ENCODE data around the gene SMIM24.
"Not testable (repeated sequence)": the region's sequence is repeated elsewhere in the genome, so short reads cannot be mapped to it uniquely, and the experiment has no call there.

Gene SMIM24

DNA sequence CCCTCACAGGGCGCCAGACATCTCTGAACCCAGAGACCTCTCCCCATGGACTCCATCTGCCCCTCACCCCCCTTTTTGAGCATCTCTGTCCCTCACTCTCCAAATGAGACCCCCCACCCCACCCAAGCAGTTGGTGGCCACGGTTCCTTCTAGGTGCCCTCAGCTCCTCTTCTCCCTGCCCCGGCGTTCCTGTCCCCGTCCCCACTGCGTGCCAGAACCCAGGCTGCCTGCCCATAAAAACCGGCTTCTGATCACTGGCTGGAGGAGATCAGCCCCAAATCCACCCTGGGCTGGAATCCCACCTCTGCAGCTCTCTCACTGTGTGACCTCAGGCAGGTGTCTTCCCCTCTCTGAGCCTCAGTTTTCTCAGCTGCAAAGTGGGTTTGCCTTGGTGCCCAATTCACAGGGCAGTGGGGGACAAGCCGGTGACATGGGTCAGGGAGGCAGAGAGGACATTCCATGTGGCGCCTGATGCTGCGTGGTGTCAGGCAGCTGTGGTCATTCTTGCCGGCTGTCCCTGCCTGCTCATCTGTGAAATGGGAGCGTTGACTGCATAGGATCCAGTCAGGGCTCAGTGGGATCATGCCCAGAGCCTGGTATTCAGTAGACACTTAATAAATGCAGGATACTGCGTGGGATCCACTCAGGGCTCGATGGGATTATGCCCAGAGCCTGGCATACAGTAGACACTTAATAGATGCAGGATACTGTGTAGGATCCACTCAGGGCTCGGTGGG is 25.5 kb downstream of the SMIM24 start:
- no peak for DNase-seq

DNA sequence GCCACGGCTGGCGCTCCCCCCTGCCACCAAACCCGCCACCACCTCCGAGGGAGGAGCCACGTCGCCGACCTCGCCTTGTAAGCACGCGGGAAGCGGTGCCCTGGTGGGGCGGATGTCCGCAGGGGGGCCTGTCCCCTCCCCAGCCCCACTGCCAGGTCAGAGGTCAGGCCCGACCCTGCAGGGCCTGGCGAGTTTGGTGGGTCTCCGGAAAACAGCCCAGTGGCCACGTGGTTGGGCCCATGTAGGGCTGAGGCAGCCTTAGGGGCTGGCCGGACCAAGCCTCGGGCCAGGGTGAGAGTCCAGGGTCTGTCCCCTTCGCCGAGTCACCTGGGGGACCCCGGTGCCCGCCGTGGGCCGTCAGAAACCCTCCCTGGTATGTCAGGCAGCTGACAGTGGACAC is 26.5 kb downstream of the SMIM24 start:
- DNase-seq, result no peak

DNA sequence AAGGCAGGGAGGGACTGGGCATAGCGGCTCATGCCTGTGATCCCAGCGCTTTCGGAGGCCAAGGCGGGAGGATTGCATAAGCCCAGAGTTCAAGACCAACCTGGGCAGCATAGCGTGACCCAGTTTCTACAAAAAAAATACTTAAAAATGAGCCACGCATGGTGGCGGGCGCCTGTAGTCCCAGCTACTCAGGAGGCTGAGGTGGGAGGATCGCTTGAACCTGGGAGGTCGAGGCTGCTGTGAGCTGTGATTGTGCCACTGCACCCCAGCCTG is 27.4 kb downstream of the SMIM24 start:
- DNase-seq, result not testable (repeated sequence)

DNA sequence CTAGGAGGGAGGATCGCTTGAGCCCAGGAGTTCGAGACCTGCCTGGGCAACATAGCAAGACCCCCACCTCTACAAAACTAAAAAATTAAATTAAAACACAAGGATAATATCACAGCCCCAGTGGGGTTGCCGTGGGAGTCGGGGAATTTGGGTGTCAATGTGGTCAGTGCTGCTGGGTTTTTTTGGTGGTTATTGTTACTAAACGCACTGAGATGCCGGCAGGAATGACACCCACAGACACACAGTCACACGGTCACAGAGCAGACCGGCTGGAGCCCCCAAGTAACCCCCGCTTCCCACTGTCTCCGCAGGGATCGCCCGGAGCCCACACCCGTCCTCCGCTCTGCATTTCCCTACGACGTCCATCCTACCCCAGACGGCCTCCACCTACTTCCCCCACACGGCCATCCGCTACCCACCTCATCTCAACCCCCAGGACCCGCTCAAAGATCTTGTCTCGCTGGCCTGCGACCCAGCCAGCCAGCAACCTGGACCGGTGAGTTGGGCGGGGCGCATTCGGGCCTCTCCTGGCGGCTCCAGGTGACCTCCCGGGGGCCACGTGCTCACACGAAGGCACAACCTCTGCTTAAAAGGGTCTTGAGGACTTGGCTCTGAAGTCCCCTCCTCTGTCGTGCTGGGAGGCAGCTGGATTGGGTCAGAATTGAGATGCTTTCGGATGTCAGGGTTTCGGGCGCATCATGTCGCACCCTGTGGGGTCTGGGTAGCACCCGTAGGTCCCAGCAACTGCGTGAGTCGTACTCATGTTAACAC is 28.0 kb downstream of the SMIM24 start:
- DNase-seq, result no peak

DNA sequence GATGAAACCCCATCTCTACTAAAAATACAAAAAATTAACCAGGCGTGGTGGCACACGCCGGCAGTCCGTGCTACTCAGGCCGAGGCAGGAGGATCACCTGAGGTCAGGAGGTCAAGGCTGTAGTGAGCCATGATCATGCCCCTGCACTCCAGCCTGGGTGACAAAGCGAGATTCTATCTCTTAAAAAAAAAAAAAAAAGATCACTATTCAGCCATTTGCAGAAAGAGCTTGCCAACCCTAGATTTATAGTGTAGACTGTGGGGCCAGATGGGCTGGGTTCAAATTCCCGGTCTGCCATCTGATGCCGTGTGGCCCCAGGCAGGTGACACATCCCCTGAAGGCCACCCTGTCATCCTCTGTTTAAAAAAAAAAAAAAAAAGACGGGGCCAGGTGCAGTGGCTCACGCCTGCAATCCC is 28.9 kb downstream of the SMIM24 start:
- DNase-seq, result no peak

DNA sequence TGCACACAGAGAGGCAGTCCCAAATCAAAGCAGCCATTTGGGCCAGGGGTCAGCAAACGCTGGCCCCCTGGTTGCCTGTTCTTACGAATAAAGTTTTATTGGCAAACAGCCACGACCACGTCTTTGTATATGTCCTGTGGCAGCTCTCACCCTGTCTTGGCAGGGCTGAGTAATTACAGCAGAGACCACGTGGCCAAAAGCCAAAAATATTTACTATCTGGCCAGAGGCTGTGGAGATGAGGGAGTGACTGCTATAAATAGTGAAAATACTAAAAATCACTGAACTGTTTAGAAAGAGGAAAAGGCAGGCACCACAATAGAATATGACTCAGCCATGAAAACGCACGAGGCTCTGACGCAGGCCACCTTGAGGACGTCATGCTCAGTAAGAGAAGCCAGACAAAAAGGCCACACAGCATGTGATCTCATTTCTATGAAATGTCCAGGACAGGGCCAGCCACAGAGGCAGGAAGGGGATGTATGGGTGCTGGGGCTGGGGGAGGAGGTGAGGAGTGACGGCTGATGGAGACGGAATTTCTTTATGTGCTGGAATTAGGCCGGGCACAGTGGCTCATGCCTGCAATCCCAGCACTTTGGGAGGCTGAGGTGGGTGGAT is 29.4 kb downstream of the SMIM24 start:
- peak; percentile 95 to 97 for DNase-seq

DNA sequence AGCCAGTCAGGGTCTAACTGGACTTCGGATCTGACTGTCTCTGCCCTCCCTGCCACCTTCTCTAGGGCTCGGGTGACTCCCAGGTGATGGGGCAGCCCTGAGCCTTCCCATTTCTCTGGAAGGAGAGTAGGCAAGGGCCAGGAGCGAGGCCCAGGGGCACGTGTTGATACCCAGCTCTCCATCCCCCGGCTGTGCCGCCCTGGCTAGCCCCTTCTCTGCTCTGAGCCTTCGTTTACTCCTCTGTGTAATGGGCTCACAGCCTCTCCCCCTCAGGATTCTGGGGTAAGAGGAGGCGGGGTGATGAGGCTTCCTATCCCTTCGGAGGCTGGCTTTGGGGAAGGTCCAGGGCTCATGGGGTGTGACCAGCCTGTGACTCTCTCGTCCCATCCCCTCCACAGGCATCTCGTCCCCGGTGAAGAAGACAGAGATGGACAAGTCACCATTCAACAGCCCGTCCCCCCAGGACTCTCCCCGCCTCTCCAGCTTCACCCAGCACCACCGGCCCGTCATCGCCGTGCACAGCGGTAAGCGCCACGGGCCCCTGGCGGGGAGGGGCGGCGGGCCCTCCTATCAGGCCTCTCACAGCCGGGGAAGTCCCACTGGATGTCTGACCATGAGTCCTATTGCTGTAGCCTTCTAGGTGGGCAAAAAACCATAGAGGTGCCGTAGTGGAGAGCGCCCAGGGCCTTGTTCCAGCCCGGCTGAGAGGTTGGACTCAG is 31.6 kb downstream of the SMIM24 start:
- no peak for DNase-seq

DNA sequence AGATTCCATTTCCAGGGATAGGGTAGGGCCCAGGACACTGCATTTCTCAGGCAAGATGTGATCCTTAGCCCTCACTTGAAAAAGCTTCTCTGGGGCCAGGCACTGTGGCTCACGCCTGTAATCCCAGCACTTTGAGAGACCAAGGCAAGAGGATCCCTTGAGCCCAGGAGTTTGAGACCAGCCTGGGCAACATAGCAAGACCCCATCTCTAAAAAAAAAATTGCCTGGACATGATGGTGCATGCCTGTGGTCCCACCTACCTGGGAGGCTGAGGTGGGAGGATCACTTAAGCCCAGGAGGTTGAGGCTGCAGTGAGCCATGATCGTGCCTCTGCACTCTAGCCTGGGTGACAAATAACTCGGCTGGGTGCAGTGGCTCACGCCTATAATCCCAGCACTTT is 33.7 kb downstream of the SMIM24 start:
- not testable (repeated sequence) for DNase-seq

DNA sequence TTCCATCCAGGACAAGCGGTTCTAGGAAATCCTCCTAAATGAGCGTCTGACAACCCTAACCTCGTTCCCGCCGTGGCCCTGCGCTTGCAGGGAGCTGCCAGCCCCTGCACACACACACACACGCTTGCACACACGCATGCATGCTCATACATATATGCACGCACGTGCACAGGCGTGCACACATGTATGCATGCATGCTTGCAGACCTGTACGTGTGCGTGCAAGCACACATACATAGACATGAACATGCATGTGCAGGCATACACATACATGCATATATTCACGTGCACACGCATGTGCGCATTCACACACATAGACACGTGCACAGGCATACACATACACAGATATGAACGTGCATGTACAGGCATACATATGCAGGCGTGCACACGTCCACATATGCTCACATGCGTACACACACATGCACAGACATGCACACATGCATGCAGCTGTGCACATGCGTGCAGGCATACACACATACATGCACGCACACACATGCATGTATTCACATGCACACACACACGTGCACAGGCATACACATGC is 35.6 kb downstream of the SMIM24 start:
- DNase-seq, result no peak

DNA sequence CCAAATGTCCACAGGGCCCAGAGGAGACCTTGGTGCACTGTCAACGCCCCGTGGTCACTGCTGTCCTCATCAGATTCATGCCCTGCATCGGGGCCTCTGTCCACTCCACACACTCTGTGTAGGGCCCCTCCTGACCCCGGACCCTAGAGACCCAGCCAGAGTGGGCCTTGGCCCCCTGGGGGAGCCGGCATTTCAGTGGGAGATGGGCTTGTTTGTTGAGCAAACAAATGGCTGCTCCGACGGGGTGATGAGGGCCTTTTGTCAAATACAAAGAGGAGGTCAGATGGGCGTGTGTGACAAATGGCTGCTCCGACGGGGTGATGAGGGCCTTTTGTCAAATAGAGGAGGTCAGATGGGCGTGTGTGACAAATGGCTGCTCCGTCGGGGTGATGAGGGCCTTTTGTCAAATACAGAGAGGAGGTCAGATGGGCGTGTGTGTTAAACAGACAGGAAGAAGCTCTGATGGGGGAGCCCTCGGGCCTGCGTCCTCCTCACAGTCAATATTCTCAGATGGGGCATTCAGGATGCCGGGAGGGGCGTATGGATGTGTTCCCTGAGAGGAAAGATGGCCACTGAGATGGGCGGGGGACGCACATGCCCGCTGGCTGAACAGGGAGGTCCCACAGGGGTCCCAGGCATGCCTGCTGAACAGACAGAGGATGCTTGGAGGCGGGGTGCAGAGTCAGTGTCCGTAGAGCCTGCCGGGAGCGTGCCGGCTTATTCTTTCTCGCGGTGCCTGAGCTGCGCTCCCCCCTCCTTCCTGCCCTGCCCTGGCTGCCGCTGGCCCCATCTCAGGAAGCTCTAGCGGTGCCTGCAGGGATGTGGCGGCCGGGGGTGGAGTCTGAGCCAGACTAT is 36.3 kb downstream of the SMIM24 start:
- no peak for DNase-seq

DNA sequence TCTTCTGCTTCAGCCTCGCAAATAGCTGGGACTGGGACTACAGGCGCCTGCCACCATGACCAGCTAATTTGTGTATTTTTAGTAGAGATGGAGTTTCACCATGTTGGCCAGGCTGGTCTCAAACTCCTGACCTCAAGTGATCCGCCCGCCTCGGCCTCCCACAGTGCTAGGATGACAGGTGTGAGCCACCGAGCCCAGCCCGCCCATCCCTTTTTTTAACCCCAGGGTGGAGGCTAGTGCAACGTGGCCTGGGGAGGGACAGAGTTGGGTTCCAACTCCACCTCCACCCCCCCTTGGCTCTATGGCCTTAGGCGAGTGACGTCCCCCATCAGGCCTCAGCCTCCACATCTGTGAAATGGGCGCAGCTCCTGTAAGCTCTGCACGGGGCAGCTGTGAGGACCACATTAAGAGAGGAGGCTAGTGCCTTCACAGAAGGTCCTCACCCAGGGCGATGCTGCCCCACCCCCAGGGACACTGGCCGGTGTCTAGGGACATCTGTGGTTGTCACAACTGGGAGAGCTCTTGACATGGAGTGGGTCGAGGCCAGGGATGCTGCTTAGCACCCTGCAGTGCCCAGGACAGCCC is 37.7 kb downstream of the SMIM24 start:
- no peak for DNase-seq

DNA sequence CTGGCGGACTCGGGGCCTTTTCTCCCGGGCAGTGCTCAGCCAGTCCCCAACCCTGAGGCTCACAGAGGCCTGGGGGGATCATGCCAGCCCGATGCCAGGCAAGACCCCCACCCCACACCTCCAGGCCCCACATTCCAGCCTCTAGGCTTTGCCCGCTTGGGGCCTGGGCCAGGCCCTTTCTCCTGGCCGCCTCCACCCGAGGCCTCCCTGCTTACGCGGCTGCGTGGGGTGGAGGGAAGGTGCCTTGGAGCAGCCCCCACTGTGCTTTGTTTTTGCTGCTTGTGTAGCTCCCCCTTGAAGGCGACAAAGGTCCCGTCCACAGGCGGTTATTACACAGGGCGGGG is 38.4 kb downstream of the SMIM24 start:
- DNase-seq, result no peak

DNA sequence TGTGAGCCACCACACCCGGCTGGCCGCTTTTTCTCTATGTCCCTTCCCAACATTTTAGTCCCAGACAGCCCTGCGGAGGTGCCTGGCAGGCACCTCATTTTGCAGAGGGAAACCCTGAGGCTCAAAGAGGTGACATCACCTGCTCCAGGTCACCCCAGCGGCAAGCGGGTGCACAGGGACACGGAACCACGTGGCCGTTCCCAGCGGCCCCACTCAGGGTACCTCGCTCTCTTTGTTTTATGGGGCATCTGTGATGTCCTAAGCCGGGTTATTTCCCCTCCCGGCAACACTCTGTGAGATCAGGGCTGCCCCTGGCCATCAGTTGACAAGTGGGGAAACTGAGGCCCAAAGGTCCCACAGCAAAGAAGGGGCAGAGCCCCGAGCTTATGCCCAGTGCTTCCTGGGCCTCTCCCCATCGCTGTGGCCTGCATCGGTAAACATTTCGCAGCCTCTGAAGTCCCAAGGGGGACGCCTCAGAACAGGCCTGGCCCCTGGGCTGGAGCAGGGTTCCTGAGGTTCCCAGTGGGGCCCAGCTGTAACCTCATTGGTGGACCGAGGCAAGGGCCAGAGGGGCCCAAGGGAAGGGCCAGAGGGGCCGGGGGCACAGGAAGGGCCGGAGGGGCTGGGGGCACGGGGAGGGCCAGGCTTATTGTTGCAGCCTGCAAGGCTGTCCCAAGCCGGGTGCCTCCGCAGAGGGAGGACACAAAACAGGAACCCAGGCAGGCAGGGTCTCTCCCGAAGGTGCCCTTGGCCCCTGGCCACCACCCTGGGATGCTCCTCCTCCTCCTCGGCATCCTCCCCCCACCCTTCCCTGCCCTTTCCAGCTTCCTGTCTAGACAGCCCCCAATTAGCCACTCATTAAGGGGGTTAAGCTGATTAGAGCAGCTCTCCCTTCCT is 39.0 kb downstream of the SMIM24 start:
- DNase-seq, result no peak

DNA sequence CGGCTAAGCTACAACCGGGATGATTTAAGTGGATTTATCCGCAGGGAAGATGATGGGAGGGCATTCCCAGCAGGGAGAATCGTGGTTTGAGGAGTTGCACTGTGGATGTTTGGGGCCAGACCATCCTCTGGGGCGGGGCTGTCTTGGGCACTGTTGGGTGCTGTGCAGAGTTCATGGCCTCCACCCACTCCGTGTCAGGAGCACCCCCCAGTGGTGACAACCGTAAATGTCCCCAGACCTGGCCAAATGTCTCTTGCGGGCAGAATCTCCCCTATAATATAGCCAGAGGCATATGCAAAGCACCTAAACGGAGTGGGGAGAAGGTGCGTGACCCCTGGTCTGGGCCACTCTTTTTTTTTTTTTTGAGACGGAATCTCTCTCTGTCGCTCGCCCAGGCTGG is 40.2 kb downstream of the SMIM24 start:
- DNase-seq, result peak in 1 of 2 experiments; percentile 39

DNA sequence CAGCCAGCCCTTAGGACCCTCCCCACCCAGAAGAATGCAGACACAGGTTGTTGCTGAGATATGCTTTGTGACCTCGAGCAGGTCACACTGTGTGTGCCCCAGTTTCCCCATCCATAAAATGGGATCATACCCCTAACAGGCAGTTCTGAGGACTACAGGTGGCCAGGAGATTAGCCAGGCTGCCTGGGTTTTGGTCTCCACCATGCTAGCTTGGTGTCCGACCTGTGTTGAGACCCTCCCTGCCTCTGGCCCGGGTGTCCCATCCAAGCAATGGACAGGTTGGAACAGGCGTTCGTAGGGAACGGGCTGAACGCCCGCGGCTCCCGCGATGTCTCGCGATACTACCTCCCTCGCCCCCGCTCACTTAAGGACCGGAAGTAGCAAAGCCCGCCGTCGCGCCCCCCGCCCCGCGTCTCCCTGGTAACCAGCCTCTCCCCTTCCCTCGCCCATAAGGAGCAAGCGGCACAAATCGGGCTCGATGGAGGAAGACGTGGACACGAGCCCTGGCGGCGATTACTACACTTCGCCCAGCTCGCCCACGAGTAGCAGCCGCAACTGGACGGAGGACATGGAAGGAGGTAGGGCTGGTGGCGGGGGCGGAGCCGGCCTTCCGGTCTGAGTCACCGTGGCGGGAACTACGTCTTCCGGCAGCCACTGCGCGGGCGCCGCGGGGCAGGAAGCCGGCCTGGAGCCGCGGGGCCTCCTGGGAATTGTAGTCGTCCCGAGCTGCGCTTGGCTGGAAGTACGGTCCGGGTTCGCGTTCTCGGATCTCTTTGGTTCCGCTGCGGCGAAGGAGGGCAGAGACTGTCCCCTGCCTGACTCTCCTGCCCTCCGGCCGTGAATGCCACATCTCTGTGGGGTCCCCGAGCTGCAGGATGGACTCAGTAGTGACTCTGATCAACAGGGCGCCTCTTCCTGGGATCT is 45.4 kb downstream of the SMIM24 start:
- no peak for DNase-seq

DNA sequence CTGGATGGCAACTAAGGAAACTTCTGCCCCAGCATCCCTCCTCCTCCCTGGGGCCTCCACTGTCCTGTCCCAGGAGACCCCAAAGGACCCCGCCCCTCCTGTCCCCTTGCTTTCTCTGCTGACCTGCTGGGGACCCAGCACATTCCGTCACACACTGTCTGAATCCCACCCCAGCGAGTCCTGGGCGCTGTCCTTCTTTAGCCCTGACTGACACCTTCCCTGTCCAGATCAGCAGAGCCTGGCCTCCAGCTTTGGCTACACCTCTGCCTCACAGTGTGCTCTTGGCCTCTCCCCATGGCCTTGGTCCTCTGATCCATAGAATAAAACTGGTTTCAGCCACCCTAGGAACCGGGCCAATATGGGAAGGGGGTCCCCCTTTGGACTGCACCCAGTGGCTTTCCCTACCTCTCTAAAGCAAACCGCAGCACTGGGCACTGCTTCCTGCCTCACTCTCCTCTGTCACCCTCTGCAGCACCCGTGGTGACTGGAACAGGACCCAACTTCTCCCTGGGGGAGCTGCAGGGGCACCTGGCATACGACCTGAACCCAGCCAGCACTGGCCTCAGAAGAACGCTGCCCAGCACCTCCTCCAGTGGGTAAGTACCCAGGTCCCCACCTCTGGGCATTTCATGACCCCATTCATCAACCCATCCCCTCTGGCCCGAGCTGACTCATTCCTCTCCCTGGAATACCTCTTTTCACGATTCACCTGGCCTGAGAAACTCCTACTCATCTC is 46.4 kb downstream of the SMIM24 start:
- no peak for DNase-seq

DNA sequence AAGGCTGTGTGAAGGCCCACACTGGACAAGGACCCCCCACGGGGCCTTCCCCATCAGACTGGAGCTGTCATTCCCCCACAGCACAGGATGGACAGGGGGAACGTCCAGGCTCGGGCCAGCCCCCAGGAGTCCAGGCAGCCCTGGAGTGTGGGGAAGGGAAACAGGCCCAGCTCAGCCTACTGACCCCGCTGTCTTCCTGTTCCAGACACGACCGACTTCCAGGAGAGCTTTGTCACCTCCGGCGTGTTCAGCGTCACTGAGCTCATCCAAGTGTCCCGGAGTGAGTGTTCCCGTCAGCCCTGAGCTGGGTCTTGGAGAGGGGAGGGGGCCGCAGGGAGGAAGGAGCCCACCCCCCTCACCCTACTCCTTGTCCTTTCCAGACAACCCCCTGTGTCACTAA is 47.0 kb downstream of the SMIM24 start:
- no peak for DNase-seq

DNA sequence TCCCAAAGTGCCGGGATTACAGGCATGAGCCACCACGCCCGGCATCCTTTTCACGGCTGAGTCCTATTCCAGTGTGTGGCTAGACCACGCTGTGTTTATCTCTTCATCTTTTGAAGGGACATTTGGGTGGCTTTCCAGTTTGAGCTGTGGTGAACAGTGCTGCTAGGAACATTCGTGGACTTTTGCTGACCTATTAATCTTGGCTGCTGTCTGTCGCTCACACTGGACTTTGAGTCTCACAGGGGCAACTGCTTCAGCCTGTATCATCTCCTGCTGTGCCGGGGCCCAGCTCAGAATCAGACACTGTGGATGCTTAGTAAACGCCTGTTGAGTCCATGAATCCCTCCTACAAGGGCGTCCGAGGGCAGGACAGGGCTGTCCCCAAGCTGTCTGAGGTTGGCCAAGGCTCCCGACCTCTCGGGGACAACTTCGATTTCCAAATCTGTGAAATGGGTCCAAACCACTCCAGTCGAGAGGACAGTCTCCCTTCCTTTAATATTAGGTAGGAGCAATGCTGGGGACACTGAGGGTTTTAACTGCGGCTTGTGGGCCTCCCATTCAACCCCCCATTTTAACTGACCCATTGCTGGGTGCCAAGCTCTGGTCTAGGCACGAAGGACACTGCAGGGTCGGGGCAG is 48.4 kb downstream of the SMIM24 start:
- no peak for DNase-seq

DNA sequence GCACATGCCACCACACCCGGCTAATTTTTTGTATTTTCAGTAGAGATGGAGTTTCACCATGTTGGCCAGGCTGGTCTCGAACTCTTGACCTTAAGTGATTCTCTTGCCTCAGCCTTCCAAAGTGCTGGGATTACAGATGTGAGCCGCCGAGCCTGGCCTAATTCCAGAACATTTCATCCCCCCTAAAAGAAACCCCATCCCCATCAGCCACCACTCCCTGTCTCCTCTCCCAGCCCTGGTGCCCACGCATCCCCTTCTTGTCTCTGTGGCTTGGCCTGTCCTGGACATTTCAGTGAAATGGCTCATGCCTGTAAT is 50.0 kb downstream of the SMIM24 start:
- DNase-seq, result not testable (repeated sequence)

All from SW 1271 (cell line).